Activated B cell treated with CpG ODN at 0.5 μM for 24 hours (primary cell): Measurements from ENCODE around the gene PIK3R4. TPM values are rescaled to one million over a fixed set of nuclear protein-coding genes. Genes with fewer than 3 reads are reported as not detected.

Source experiments
- ATAC-seq: fragments of 200-7000 bp; cut with Tn5 transposase; one replicate; pipeline ENCODE4 v1.10.0; 2021; ENCODE audit warnings: low read depth, mild to moderate bottlenecking, moderate library complexity
- CTCF ChIA-PET: fragments of 350-600 bp; sonication (Branson Sonifier 250); formaldehyde crosslinking; loops from one replicate; lab custom pipeline; 2021; ENCODE audit warnings: antibody characterized with exemption; lab: Charles Lee
- POLR2A ChIA-PET: fragments of 350-600 bp; sonication (Branson Sonifier 250); formaldehyde crosslinking; loops from one replicate; lab custom pipeline; 2021; ENCODE audit warnings: antibody characterized with exemption; lab: Charles Lee
- DNase-seq: peaks from one replicate; pipeline ENCODE4 v3.0.0; 2022
- H3K27ac Mint-ChIP-seq: one replicate; pipeline ENCODE4 v1.8.0; 2020; ENCODE audit warnings: mixed read lengths
- H3K27me3 Mint-ChIP-seq: one replicate; pipeline ENCODE4 v1.8.0; 2021; ENCODE audit warnings: mixed read lengths
- H3K36me3 Mint-ChIP-seq: one replicate; pipeline ENCODE4 v1.8.0; 2021; ENCODE audit warnings: low read depth, mixed read lengths
- H3K4me1 Mint-ChIP-seq: one replicate; pipeline ENCODE4 v1.8.0; 2021; ENCODE audit warnings: mixed read lengths
- H3K4me3 Mint-ChIP-seq: one replicate; pipeline ENCODE4 v1.8.0; 2020; ENCODE audit warnings: mild to moderate bottlenecking, mixed read lengths
- H3K9me3 Mint-ChIP-seq: one replicate; pipeline ENCODE4 v1.8.0; 2020; ENCODE audit warnings: mixed read lengths
- intact Hi-C: fragments of 100-400 bp; cut with micrococcal nuclease; formaldehyde crosslinking; loops from one replicate; pipeline ENCODE4 v1.15.1; 2024
- total RNA-seq: library from RNA; stranded (reverse); gene quantifications from 2 replicates; pipeline ENCODE4 v1.2.3, GENCODE V29; 2022
- TF ChIP-seq, protein P1 (sequence below): fragments of 200-600 bp; IDR thresholded peaks from one replicate; pipeline ENCODE4 v1.8.0; 2022; ENCODE audit warnings: antibody characterized with exemption, mild to moderate bottlenecking

PIK3R4 gene
- total RNA-seq, 1 donor from 2014 or later: 32.4 TPM

GRCh38 chr3:130688015-130688688, 58.5 kb downstream of the PIK3R4 start:
- ATAC-seq: no peak
- H3K4me3 Mint-ChIP-seq: no peak overlapping the region
- peaks cover 77% of the 10 kb centered on the region for H3K36me3 Mint-ChIP-seq

GRCh38 chr3:130687327-130687726, 59.3 kb downstream of the PIK3R4 start:
- TF ChIP-seq, protein P1, sequence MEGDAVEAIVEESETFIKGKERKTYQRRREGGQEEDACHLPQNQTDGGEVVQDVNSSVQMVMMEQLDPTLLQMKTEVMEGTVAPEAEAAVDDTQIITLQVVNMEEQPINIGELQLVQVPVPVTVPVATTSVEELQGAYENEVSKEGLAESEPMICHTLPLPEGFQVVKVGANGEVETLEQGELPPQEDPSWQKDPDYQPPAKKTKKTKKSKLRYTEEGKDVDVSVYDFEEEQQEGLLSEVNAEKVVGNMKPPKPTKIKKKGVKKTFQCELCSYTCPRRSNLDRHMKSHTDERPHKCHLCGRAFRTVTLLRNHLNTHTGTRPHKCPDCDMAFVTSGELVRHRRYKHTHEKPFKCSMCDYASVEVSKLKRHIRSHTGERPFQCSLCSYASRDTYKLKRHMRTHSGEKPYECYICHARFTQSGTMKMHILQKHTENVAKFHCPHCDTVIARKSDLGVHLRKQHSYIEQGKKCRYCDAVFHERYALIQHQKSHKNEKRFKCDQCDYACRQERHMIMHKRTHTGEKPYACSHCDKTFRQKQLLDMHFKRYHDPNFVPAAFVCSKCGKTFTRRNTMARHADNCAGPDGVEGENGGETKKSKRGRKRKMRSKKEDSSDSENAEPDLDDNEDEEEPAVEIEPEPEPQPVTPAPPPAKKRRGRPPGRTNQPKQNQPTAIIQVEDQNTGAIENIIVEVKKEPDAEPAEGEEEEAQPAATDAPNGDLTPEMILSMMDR: no peak
- DNase-seq (no peak), ATAC-seq (no peak)
- intact Hi-C loops: no loop called here
- Mint-ChIP-seq H3K27ac (no peak overlapping the region), H3K36me3 (peaks cover 81% of the 10 kb centered on the region), H3K4me3 (no peak overlapping the region), H3K9me3 (no peaks in the 10 kb centered on the region), H3K4me1 (no peaks in the 10 kb centered on the region), H3K27me3 (no peaks in the 10 kb centered on the region)
- CTCF ChIA-PET: no interaction called here
- POLR2A ChIA-PET: no interaction called here

More at GRCh38 chr3:130688015-130688688, 58.5 kb downstream of the PIK3R4 start:
- ChIA-PET CTCF (no interaction called here), POLR2A (no interaction called here)
- DNase-seq: no peak
- Mint-ChIP-seq H3K27me3 (no peaks in the 10 kb centered on the region), H3K4me1 (no peaks in the 10 kb centered on the region), H3K27ac (no peak overlapping the region), H3K9me3 (no peaks in the 10 kb centered on the region)
- TF ChIP-seq, protein P1: no peak
- intact Hi-C loops: no loop called here

- TF ChIP-seq, protein P1: no peak
- Mint-ChIP-seq H3K9me3 (no peaks in the 10 kb centered on the region), H3K27me3 (no peaks in the 10 kb centered on the region), H3K36me3 (peaks cover 85% of the 10 kb centered on the region), H3K4me1 (no peaks in the 10 kb centered on the region), H3K4me3 (no peak overlapping the region), H3K27ac (no peak overlapping the region)
- DNase-seq (no peak), ATAC-seq (no peak)
- ChIA-PET POLR2A (no interaction called here), CTCF (no interaction called here)
- intact Hi-C loops: no loop called here
These were observed 59.8 kb downstream of the PIK3R4 start for GRCh38 chr3:130686833-130687232.

GRCh38 chr3:130682131-130682530, 64.5 kb downstream of the PIK3R4 start:
- Mint-ChIP-seq H3K4me1 (no peaks in the 10 kb centered on the region), H3K36me3 (peaks cover 88% of the 10 kb centered on the region), H3K9me3 (no peaks in the 10 kb centered on the region), H3K27ac (no peak overlapping the region), H3K4me3 (no peak overlapping the region), H3K27me3 (no peaks in the 10 kb centered on the region)
- ATAC-seq (no peak), DNase-seq (no peak)
- ChIA-PET CTCF (no interaction called here), POLR2A (no interaction called here)
- intact Hi-C loops: no loop called here
- TF ChIP-seq, protein P1: no peak

DNA sequence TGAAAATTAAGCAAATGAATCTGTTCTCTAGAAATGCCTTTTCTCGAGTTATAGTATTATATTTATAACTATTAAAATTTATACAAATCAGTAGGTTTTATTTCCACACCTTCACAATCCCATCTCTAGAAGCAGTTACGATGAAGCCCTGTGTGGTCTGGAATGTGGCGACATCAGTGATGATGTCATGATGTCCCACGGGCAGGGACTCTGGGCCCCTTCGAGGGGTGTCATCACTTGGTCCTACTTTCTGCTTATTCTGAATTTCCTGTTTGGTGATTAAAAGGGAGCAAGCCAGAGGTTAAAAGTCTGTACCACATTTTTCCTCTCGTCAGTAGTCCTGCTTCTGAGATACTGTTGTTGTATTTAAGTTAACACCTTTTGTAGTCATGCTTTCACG, 67.4 kb downstream of the PIK3R4 start:
- ChIA-PET POLR2A (no interaction called here), CTCF (no interaction called here)
- TF ChIP-seq, protein P1: no peak
- Mint-ChIP-seq H3K4me3 (no peak overlapping the region), H3K27me3 (no peaks in the 10 kb centered on the region), H3K36me3 (peaks cover 84% of the 10 kb centered on the region), H3K4me1 (no peaks in the 10 kb centered on the region), H3K9me3 (no peaks in the 10 kb centered on the region), H3K27ac (no peak overlapping the region)
- intact Hi-C loops: no loop called here
- ATAC-seq: no peak
- DNase-seq: no peak
